Stimulated activated CD4-positive, alpha-beta T cell treated with anti-CD3 and anti-CD28 coated beads, Interleukin-1b, Interleukin-23, amount 100 ng/mL, for 24 hours (primary cell): ENCODE measurements around the gene IPO4.

Source experiments
- DNase-seq, 4 experiments: peaks; one replicate each; pipeline ENCODE4 v3.0.0-alpha.2; 2020; ENCODE audit warnings: low read depth in 4 of 4, low spot score in 1 of 4

The IPO4 gene

GRCh38 chr14:24176599-24176998 is 12.0 kb downstream of the IPO4 start:
- DNase-seq: no peak

GRCh38 chr14:24172871-24173281 is 15.7 kb downstream of the IPO4 start:
- no peak for DNase-seq

GRCh38 chr14:24172261-24172860 is 16.3 kb downstream of the IPO4 start:
- DNase-seq: no peak

GRCh38 chr14:24171422-24172260 is 17.0 kb downstream of the IPO4 start, which contains the start of gene REC8:
REC8 (plus strand) TSS chr14:24172080; CDS start chr14:24172553, 473 bp downstream.
- DNase-seq: peak in 2 of 4 experiments; percentile 37 to 58

- no peak for DNase-seq
Measured at GRCh38 chr14:24167469-24168114, 21.0 kb downstream of the IPO4 start.

- DNase-seq: no peak
Measured at GRCh38 chr14:24165785-24166184, 22.8 kb downstream of the IPO4 start.

GRCh38 chr14:24164518-24164991 is 24.1 kb downstream of the IPO4 start:
- DNase-seq: no peak

- DNase-seq: no peak
Measured at GRCh38 chr14:24162093-24162492, 26.5 kb downstream of the IPO4 start.

GRCh38 chr14:24160850-24161804 is 27.5 kb downstream of the IPO4 start, which contains the start of gene IRF9:
IRF9 (plus strand) TSS chr14:24161265; CDS start chr14:24162145, 880 bp downstream.
- peak; percentile 96 to 100 (median 98) for DNase-seq

- no peak for DNase-seq
Measured at GRCh38 chr14:24160499-24160849, 28.1 kb downstream of the IPO4 start.

GRCh38 chr14:24159777-24160498 is 28.7 kb downstream of the IPO4 start:
- DNase-seq: no peak

GRCh38 chr14:24157331-24157730 is 31.3 kb downstream of the IPO4 start:
- DNase-seq: no peak

GRCh38 chr14:24156840-24157239 is 31.8 kb downstream of the IPO4 start:
- no peak for DNase-seq

GRCh38 chr14:24155100-24155499 is 33.5 kb downstream of the IPO4 start:
- no peak for DNase-seq

- DNase-seq: no peak
Measured at GRCh38 chr14:24151404-24152080, 37.1 kb downstream of the IPO4 start.

GRCh38 chr14:24150993-24151392 is 37.6 kb downstream of the IPO4 start:
- DNase-seq: no peak

- no peak for DNase-seq
Measured at GRCh38 chr14:24150567-24150966, 38.0 kb downstream of the IPO4 start.

- no peak for DNase-seq
Measured at GRCh38 chr14:24150061-24150460, 38.6 kb downstream of the IPO4 start.

GRCh38 chr14:24149302-24149969 is 39.2 kb downstream of the IPO4 start:
- DNase-seq: no peak
